ENCODE measurements around the gene MAPT.

The MAPT gene

GRCh38 chr17:46071796-46072195 lies 177.4 kb downstream of the MAPT start:
- TF ChIP-seq CTCF (conservative IDR thresholded peaks at IDR 0.05; ENCODE audit: low read depth, low read length) = no peak
- DNase-seq (ENCODE audit: low read depth) = no peak
- H3K4me3 ChIP-seq (ENCODE audit: low read length) = no peak overlapping the region

GRCh38 chr17:46072998-46073397 lies 178.6 kb downstream of the MAPT start:
- DNase-seq (ENCODE audit: low read depth) = no peak
- no peak overlapping the region for H3K4me3 ChIP-seq (ENCODE audit: low read length)
- no peak for TF ChIP-seq CTCF (conservative IDR thresholded peaks at IDR 0.05; ENCODE audit: low read depth, low read length)

- TF ChIP-seq CTCF (conservative IDR thresholded peaks at IDR 0.05; ENCODE audit: low read depth, low read length) = no peak
- no peak overlapping the region for H3K4me3 ChIP-seq (ENCODE audit: low read length)
- no peak for DNase-seq (ENCODE audit: low read depth)
Measured at GRCh38 chr17:46074540-46074939, 180.2 kb downstream of the MAPT start.

Data from retinal pigment epithelial cell (primary cell).